H9 (cell line): ENCODE measurements around the gene CPEB2. TPM values are rescaled to one million over a fixed set of nuclear protein-coding genes. Genes with fewer than 3 reads are reported as not detected.

Source experiments
- DNase-seq: peaks from one replicate; pipeline ENCODE4 v3.0.0-alpha.2; 2017
- H2AFZ ChIP-seq: one replicate; pipeline ENCODE4 v1.6.1; 2013; ENCODE audit warnings: mild to moderate bottlenecking, low read length, control low read depth, moderate library complexity
- H2AK5ac ChIP-seq: 2 replicates; pipeline ENCODE4 v1.6.1; 2013; ENCODE audit warnings: low read length, control low read depth, mixed read lengths; ENCODE audit not compliant: insufficient read length
- H2BK120ac ChIP-seq: one replicate; pipeline ENCODE4 v1.6.1; 2013; ENCODE audit warnings: low read depth, mild to moderate bottlenecking, low read length, control low read depth, inconsistent platforms; ENCODE audit not compliant: poor library complexity, severe bottlenecking
- H2BK12ac ChIP-seq: 2 replicates; pipeline ENCODE4 v1.6.1; 2013; ENCODE audit warnings: low read length, control low read depth, mixed read lengths, low read depth; ENCODE audit not compliant: insufficient read length
- H2BK15ac ChIP-seq: 2 replicates; pipeline ENCODE4 v1.6.1; 2013; ENCODE audit warnings: low read depth, low read length, control low read depth
- H2BK20ac ChIP-seq: one replicate; pipeline ENCODE4 v1.6.1; 2013; ENCODE audit warnings: low read depth, mild to moderate bottlenecking, low read length, control low read depth, inconsistent platforms; ENCODE audit not compliant: poor library complexity, severe bottlenecking
- H2BK5ac ChIP-seq: 2 replicates; pipeline ENCODE4 v1.6.1; 2013; ENCODE audit warnings: low read length, control low read depth, mixed read lengths; ENCODE audit not compliant: insufficient read length
- H3K14ac ChIP-seq: 2 replicates; pipeline ENCODE4 v1.6.1; 2013; ENCODE audit warnings: low read length, control low read depth; ENCODE audit not compliant: insufficient read depth
- H3K18ac ChIP-seq: 2 replicates; pipeline ENCODE4 v1.6.1; 2013; ENCODE audit warnings: low read depth, mild to moderate bottlenecking, mixed read lengths, low read length, control low read depth; ENCODE audit not compliant: insufficient read length
- H3K23ac ChIP-seq: 2 replicates; pipeline ENCODE4 v1.6.1; 2013; ENCODE audit warnings: low read length, control low read depth, mixed read lengths, low read depth; ENCODE audit not compliant: insufficient read length
- H3K23me2 ChIP-seq: 2 replicates; pipeline ENCODE4 v1.6.1; 2013; ENCODE audit warnings: low read depth, mild to moderate bottlenecking, mixed read lengths, low read length, control low read depth; ENCODE audit not compliant: insufficient read length, poor library complexity, severe bottlenecking
- H3K27ac ChIP-seq: 2 replicates; pipeline ENCODE4 v1.5.1; 2013; ENCODE audit warnings: low read length, control low read depth, mixed read lengths, low read depth; ENCODE audit not compliant: insufficient read length
- H3K27me3 ChIP-seq: 2 replicates; pipeline ENCODE4 v1.6.1; 2013; ENCODE audit warnings: low read length, control low read depth, inconsistent platforms; ENCODE audit not compliant: insufficient read depth
- H3K4ac ChIP-seq: 2 replicates; pipeline ENCODE4 v1.6.1; 2013; ENCODE audit warnings: low read depth, mild to moderate bottlenecking, control low read depth, inconsistent platforms, low read length, moderate library complexity
- H3K4me1 ChIP-seq: 2 replicates; pipeline ENCODE4 v1.6.1; 2013; ENCODE audit warnings: low read length, control low read depth, inconsistent platforms; ENCODE audit not compliant: insufficient read depth
- H3K4me2 ChIP-seq: 2 replicates; pipeline ENCODE4 v1.6.1; 2013; ENCODE audit warnings: low read length, control low read depth, mixed read lengths; ENCODE audit not compliant: insufficient read length, insufficient read depth
- H3K56ac ChIP-seq: 2 replicates; pipeline ENCODE4 v1.6.1; 2013; ENCODE audit warnings: low read depth, mild to moderate bottlenecking, mixed read lengths, low read length, control low read depth; ENCODE audit not compliant: insufficient read length
- H3K79me1 ChIP-seq: 2 replicates; pipeline ENCODE4 v1.6.1; 2013; ENCODE audit warnings: low read depth, mild to moderate bottlenecking, moderate library complexity, low read length, control low read depth, inconsistent platforms; ENCODE audit not compliant: insufficient read depth, poor library complexity, severe bottlenecking
- H3K79me2 ChIP-seq: 2 replicates; pipeline ENCODE4 v1.6.1; 2013; ENCODE audit warnings: low read length, control low read depth, inconsistent platforms; ENCODE audit not compliant: insufficient read depth
- H3K9ac ChIP-seq: 2 replicates; pipeline ENCODE4 v1.6.1; 2013; ENCODE audit warnings: low read length, control low read depth, mixed read lengths; ENCODE audit not compliant: insufficient read length; ENCODE audit errors: extremely low read depth
- H3K9me3 ChIP-seq: one replicate; pipeline ENCODE4 v1.6.1; 2013; ENCODE audit warnings: low read depth, low read length, inconsistent platforms; ENCODE audit not compliant: control insufficient read depth
- H3T11ph ChIP-seq: one replicate; pipeline ENCODE4 v1.6.1; 2013; ENCODE audit warnings: mild to moderate bottlenecking, low read length, control low read depth, inconsistent platforms
- H4K20me1 ChIP-seq: one replicate; pipeline ENCODE4 v1.6.1; 2013; ENCODE audit not compliant: control insufficient read depth, insufficient read length, insufficient read depth
- H4K5ac ChIP-seq: 2 replicates; pipeline ENCODE4 v1.6.1; 2013; ENCODE audit warnings: low read depth, mild to moderate bottlenecking, mixed read lengths, low read length, control low read depth; ENCODE audit not compliant: insufficient read length
- H4K8ac ChIP-seq: replicated peaks from 2 replicates; pipeline ENCODE4 v1.6.1; 2013; ENCODE audit warnings: low read length, control low read depth, mixed read lengths, low read depth; ENCODE audit not compliant: insufficient read length
- H4K91ac ChIP-seq: 2 replicates; pipeline ENCODE4 v1.6.1; 2013; ENCODE audit warnings: low read depth, mild to moderate bottlenecking, moderate library complexity, mixed read lengths, low read length, control low read depth; ENCODE audit not compliant: insufficient read length
- H3K27ac Mint-ChIP-seq, 3 experiments: 2 replicates in 2 of 3; 3 replicates in 1 of 3; pipeline ENCODE4 v1.8.0; 2020 to 2021; ENCODE audit warnings: mixed read lengths in 3 of 3, mild to moderate bottlenecking in 1 of 3, moderate library complexity in 1 of 3
- H3K27me3 Mint-ChIP-seq: 2 replicates; pipeline ENCODE4 v1.8.0; 2021; ENCODE audit warnings: low read depth, mild to moderate bottlenecking, moderate library complexity, mixed read lengths
- H3K36me3 Mint-ChIP-seq, 3 experiments: 2 replicates in 2 of 3; 3 replicates in 1 of 3; pipeline ENCODE4 v1.8.0; 2020 to 2021; ENCODE audit warnings: low read depth in 3 of 3, mixed read lengths in 3 of 3; ENCODE audit not compliant: insufficient read depth in 1 of 3
- H3K4me1 Mint-ChIP-seq, 2 experiments: 2 replicates each; pipeline ENCODE4 v1.8.0; 2020; ENCODE audit warnings: mixed read lengths in 2 of 2
- H3K4me3 Mint-ChIP-seq, 2 experiments: 2 replicates in 1 of 2; 3 replicates in 1 of 2; pipeline ENCODE4 v1.8.0; 2020 to 2021; ENCODE audit warnings: mild to moderate bottlenecking in 2 of 2, mixed read lengths in 2 of 2, moderate library complexity in 1 of 2
- H3K9me3 Mint-ChIP-seq, 2 experiments: 2 replicates in 1 of 2; 3 replicates in 1 of 2; pipeline ENCODE4 v1.8.0; 2020; ENCODE audit warnings: mild to moderate bottlenecking in 2 of 2, mixed read lengths in 2 of 2, moderate library complexity in 1 of 2
- CTCF ChIP-seq: fragments of 200-600 bp; sonication (generic); conservative IDR thresholded peaks from 3 replicates; pipeline ENCODE4 v1.8.0; 2021; ENCODE audit warnings: antibody characterized with exemption, mild to moderate bottlenecking
- WGBS: extraction: QIAGEN DNeasy Blood & Tissue Kit; methylation state at CpG from one replicate; pipeline ENCODE4 v1.1.7; 2013; ENCODE audit warnings: missing lambda C conversion rate, low lambda C conversion rate, mixed read lengths; ENCODE audit not compliant: insufficient read length; ENCODE audit errors: extremely low coverage; 5-methylcytosine and 5-hydroxymethylcytosine counted together
- total RNA-seq: library from RNA; stranded (reverse); gene quantifications from 2 replicates; pipeline ENCODE4 v1.2.1, GENCODE V29; 2021

The CPEB2 gene
- total RNA-seq, 1 experiment from 2014 or later, result 1.8 TPM

- Mint-ChIP-seq H3K4me3 (no peak overlapping the region), H3K4me1 (peaks cover 0 to 7% of the 10 kb centered on the region in 2 experiments; a peak in 3 of 4 replicates), H3K9me3 (no peaks in the 10 kb centered on the region), H3K36me3 (no peaks in the 10 kb centered on the region), H3K27ac (no peak overlapping the region), H3K27me3 (no peaks in the 10 kb centered on the region)
- no peaks in the 10 kb centered on the region for H3K27me3 ChIP-seq
- no peak overlapping the region for H3K56ac ChIP-seq
- no peaks in the 10 kb centered on the region for H3K79me2 ChIP-seq
- no peak overlapping the region for H2AFZ ChIP-seq
- H4K8ac ChIP-seq, result no peak overlapping the region
- DNase-seq, result no peak
- TF ChIP-seq CTCF, result no peak
- H3K79me1 ChIP-seq, result no peaks in the 10 kb centered on the region
- H4K20me1 ChIP-seq, result no peaks in the 10 kb centered on the region
- H3T11ph ChIP-seq, result no peak overlapping the region
- H4K5ac ChIP-seq, result no peak overlapping the region
- H3K27ac ChIP-seq, result no peak overlapping the region
- H2BK5ac ChIP-seq, result no peak overlapping the region
- no peak overlapping the region for H3K23ac ChIP-seq
- H2BK15ac ChIP-seq, result no peak overlapping the region
- no peak overlapping the region for H2BK120ac ChIP-seq
- H2BK12ac ChIP-seq, result no peak overlapping the region
- no peaks in the 10 kb centered on the region for H3K9me3 ChIP-seq
- H3K4me2 ChIP-seq, result no peak overlapping the region
- no CpG with 5 or more reads among the region's 5 CpGs for WGBS
- H2AK5ac ChIP-seq, result no peak overlapping the region
- no peak overlapping the region for H2BK20ac ChIP-seq
- no peak overlapping the region for H3K4ac ChIP-seq
- H3K4me1 ChIP-seq, result no peaks in the 10 kb centered on the region
- no peak overlapping the region for H4K91ac ChIP-seq
- H3K9ac ChIP-seq, result no peak overlapping the region
- no peaks in the 10 kb centered on the region for H3K23me2 ChIP-seq
- no peak overlapping the region for H3K14ac ChIP-seq
- H3K18ac ChIP-seq, result no peak overlapping the region
Observed at GRCh38 chr4:15025693-15026092, 23.4 kb downstream of the CPEB2 start.
